ENCODE measurements around the gene FAM110C.
"Not testable (repeated sequence)": the region's sequence is repeated elsewhere in the genome, so short reads cannot be mapped to it uniquely, and the experiment has no call there.

Gene FAM110C

DNA sequence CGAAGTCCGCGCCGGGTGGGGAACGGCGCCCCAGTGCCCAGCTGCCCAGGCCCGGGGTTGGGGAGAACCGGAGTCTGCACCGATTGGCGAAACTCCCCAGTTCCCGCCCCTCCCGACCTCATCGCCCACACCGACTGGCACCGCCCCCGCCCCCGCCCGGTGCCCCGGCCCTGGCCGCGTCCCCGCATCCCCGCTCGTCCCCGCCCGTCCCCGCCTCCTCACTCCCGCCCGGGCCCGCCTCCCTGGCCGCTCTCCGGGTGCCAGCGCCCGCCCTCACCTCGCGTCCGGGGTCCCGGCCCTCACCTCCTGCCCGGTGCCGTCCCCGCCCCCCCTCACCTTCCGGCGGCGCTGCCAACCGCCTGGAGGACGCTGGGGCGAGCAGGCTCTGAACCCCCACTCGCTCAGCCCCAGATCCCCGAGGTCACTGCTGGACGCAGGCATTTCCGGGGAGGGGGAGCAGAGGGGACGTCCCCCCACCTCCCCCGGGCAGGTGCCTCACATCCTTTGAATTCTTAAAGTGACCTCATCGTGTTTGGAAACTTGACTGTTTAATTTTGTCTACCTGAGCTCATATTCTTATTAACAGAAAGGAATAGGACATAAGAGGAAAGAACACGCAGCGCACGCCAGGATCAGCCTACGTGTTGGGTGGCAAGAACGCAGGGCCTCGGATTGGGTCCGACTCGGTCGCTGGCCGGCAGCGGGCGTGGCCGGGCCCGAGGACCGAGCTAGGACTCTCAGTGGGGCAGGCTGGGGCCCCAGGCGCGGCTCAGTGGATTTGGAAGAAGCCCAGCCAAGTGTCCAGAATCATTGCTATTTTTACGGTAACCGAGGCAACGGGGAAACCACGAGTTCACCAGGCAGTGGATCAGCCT, at the start of gene FAM110C:
FAM110C (minus strand) TSS at position 35 of the 875 bp plus-strand sequence. CDS start 120 bp downstream, outside the sequence.
- in situ Hi-C loops (cut with MboI; ENCODE audit: low sequenced_read_pairs): no loop called here

DNA sequence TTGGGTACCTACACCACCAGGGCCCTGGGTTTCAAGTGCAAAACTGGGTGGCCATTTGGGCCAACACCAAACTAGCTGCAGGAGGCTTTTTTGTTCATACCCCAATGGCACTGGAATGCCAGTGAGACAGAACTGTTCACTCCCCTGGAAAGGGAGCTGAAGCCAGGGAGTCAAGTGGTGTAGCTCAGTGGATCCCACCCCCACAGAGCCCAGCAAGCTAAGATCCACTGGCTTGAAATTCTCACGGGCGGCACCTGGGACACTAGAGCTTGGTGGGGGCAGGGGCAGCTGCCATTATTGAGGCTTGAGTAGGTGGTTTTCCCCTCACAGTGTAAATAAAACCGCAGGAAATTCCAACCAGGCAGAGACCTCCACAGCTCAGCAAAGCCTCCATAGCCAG, 46.0 kb upstream of the FAM110C start:
- in situ Hi-C loops (cut with MboI; ENCODE audit: low sequenced_read_pairs): no loop called here

GRCh38 chr2:90645-91312, 44.5 kb upstream of the FAM110C start:
- in situ Hi-C loops (cut with MboI; ENCODE audit: low sequenced_read_pairs): no loop called here

GRCh38 chr2:85761-86160, 39.5 kb upstream of the FAM110C start:
- in situ Hi-C loops (cut with MboI; ENCODE audit: low sequenced_read_pairs): no loop called here

GRCh38 chr2:84121-84520, 37.8 kb upstream of the FAM110C start:
- in situ Hi-C loops (cut with MboI; ENCODE audit: low sequenced_read_pairs): no loop called here

- in situ Hi-C loops (cut with MboI; ENCODE audit: low sequenced_read_pairs): no loop called here
These were observed 34.8 kb upstream of the FAM110C start for GRCh38 chr2:80971-81736.

DNA sequence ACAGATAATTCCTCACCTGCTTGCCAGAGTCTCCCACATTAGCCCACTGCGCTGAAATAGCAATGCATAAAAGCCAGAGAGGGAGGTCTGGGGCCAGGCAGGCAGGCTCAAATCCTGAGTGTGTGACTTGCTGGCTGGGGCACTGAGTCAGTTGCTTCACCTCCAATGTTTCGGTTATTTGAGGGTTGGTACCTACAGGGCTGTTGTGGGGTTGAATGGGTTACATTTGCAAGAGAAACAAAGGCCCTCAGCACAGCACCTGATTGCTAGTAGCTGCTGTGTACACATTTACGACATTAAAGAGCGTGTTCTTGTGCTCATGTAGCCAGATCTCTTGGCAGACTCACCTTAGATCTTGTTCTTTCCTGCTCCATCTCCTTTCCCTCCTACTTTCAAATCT, 34.1 kb upstream of the FAM110C start:
- in situ Hi-C loops (cut with MboI; ENCODE audit: low sequenced_read_pairs): no loop called here

DNA sequence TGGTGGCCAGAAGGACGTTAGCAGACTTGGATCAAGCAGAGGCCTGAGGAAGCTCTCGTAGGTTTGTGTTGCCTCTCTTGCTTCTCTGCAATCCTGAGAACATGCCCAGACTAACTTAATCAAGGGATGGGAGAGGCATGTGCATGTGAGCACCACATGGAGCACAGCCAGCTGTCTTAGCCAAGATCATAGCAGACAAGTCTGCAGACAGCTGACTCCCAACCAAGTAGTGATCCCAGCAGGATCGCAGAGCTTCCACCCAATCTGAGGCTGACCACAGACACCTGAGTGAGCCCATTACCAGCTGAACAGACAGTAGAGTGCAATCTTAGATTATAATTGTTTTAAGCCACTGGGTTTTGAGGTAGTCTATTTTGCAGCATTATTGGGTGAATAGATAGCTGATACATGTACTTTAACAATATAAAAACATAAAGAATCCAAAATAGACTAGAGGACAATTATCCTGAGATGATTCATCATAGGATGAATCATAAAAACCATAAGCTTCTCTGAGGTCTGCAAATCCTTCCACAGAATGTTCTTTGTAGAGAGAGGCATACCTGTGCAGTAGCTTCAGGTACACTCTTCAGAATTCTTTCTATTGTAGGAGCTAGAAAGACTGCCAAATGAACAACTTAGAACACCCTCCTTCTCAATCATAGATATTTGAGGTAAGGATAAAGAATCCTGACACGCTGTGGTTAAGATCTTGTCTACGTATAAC, 25.2 kb upstream of the FAM110C start:
- in situ Hi-C loops (cut with MboI; ENCODE audit: low sequenced_read_pairs): no loop called here

GRCh38 chr2:69366-70344, 23.4 kb upstream of the FAM110C start:
- in situ Hi-C loops (cut with MboI; ENCODE audit: low sequenced_read_pairs): no loop called here

DNA sequence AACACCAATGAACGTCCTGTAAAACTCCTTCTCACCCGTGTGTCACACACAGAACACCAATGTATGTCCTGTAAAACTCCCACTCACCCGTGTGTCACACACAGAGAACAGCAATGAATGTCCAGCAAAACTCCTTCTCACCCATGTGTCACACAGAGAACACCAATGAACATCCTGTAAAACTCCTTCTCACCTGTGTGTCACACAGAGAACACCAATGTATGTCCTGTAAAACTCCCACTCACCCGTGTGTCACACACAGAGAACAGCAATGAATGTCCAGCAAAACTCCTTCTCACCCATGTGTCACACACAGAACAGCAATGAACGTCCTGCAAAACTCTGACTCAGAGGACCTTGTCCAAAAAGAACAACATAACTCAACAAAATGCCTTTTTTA, 22.3 kb upstream of the FAM110C start:
- in situ Hi-C loops (cut with MboI; ENCODE audit: low sequenced_read_pairs): not testable (repeated sequence)

DNA sequence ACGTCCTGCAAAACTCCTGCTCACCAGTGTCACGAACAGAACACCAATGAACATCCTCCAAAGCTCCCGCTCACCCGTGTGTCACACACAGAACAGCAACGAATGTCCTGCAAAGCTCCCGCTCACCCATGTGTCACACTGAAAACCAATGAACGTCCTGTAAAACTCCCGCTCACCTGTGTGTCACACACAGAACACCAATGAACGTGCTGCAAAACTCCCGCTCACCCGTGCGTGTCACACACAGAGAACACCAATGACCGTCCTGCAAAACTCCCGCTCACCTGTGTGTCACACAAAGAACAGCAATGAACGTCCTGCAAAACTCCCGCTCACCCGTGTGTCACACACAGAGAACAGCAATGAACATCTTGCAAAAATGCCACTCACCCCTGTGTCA, 20.5 kb upstream of the FAM110C start:
- in situ Hi-C loops (cut with MboI; ENCODE audit: low sequenced_read_pairs): no loop called here

- in situ Hi-C loops (cut with MboI; ENCODE audit: low sequenced_read_pairs): no loop called here
These were observed 18.8 kb upstream of the FAM110C start for GRCh38 chr2:65121-65520.

- in situ Hi-C loops (cut with MboI; ENCODE audit: low sequenced_read_pairs): no loop called here
These were observed 9.5 kb upstream of the FAM110C start for GRCh38 chr2:55587-56448.

GRCh38 chr2:51613-52012, 5.3 kb upstream of the FAM110C start:
- in situ Hi-C loops (cut with MboI; ENCODE audit: low sequenced_read_pairs): no loop called here

DNA sequence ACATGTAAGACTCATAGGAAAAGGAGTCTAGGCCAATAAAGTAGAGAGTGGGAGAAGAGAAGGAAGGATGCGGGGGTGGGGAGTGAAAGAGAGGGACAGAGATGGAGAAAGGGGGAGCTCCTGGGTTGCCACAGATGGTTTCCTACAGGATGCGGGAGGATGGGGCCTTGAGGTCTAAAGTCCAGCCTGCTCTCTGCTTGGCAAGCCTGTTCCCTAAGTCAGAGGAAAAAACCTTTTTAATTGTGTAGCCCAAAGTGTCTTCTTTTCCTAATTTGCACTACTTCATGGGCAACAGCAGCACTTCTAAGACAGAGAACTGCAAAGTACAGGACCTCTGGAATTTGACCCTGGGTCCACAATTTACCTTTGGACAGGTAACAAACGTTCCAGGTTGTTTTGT, 1.4 kb upstream of the FAM110C start:
- in situ Hi-C loops (cut with MboI; ENCODE audit: low sequenced_read_pairs): no loop called here

DNA sequence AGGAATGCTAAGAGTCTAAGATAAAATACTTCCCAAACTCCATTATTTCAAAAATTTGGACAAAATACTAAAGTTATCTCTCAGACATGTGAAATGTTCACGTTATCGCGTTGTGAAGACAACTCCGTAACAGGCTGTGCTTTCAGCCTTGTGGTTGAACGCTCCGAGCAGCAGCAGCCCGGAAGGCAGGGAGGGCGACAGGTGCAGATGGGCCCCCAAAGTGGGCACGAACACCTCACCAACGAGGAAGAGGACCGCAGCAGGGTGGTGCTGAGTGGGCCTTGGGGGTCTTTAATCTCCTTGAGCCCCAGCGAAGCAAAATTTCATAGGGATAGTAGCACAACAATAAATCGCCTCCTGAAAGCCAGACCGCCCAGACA, 1.0 kb upstream of the FAM110C start:
- in situ Hi-C loops (cut with MboI; ENCODE audit: low sequenced_read_pairs): no loop called here

DNA sequence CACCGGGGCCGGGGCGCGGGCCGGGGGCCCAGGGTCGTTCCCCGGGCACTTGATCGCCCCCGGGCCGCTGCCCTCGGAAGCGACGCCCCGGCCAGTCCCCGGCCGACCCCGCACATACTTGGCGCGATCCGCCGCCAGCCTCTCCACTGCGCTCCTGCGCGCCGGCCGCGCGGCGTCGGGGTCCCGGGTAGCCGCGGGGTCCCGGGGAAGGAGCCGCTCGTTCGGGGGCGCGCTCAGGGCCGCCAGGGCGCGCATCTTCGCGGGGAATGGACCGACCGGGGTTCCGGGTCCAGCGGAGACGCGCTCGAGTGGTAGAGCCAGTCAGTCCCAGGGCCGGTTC, 204 bp downstream of the FAM110C start:
- in situ Hi-C loops (cut with MboI; ENCODE audit: low sequenced_read_pairs): no loop called here

DNA sequence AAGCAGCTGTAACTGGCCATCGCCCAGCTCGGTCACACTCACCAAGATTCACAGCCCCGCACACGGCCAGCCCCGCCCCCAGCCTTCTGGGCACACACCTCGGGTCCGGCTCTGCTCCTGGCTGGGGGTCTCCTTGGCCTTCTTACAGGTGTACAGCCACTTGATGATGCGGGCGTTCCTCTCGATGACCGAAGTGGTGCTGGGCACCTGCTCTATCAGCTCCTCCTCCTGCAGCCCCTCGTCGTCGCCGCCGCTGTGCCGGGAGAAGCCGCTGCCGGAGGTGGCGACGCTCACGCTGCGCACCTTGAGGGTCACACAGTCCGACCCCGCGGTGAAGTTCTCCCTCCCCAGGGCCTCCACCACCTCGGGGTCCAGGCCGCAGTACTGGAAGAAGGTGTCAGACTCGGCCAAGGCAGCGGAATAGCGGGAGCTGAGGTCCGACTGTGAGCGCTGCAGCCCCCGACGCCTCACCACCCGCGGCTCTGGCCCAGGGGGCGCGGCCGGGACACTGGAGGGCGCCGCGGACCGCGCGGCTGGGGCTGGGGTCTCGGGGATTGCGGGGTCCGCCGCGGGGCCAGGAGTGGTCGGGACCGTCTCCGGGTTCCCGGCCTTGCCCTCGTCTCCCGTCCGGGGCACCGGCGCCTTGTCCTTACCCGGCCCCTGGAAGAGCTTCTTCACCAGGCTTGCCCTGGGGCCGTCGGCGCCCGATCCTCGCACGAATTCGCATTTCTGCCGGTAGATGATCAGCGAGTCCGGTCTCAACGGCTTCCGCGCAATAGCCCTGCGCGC, 769 bp downstream of the FAM110C start:
- in situ Hi-C loops (cut with MboI; ENCODE audit: low sequenced_read_pairs): no loop called here

Measured in HL-60/S4 (cell line).